A549 treated with dexamethasone at 1 μM for 4 hours (cell line): ENCODE results near the gene AGTR2. TPM values are rescaled to one million over a fixed set of nuclear protein-coding genes. Genes with fewer than 3 reads are reported as not detected.

ENCODE experiments used
- total RNA-seq: library from RNA; stranded (reverse); fragments of 200-300 nt; extraction: Qiagen RNA extraction; gene quantifications from 5 replicates; pipeline ENCODE4 v1.2.3, GENCODE V29; 2022

Gene AGTR2
- not detected in 5 replicates for total RNA-seq

DNA sequence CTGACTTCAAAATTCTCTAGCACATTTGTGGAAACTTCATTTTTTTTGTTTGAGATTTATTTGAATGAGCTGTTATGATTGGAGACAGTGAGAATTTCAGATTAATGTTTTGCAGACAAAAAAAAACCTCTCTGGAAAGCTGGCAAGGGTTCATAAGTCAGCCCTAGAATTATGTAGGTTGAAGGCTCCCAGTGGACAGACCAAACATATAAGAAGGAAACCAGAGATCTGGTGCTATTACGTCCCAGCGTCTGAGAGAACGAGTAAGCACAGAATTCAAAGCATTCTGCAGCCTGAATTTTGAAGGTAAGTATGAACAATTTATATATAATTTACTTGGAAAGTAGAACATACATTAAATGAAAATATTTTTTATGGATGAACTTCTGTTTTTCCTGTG lies at the start of gene AGTR2:
AGTR2 (plus strand) TSS at position 234 of the 400 bp plus-strand sequence. CDS start 1,537 bp downstream, outside the sequence.

